Transverse colon (tissue), 4 donors: Measurements from ENCODE around the gene ARAP1. TPM values are rescaled to one million over a fixed set of nuclear protein-coding genes. Genes with fewer than 3 reads are reported as not detected.
A peak's percentile ranks its signal among the peaks of the same experiment; 100 is the strongest.

Experiments
- DNase-seq: peaks from one replicate; pipeline ENCODE4 v3.0.0-alpha.2; 2019
- H3K27ac ChIP-seq, 4 donors: fragments of 200-600 bp; sonication (generic); 2 replicates each; pipeline ENCODE4 v1.5.1; 2016 to 2018; ENCODE audit warnings: inconsistent platforms in 4 of 4
- H3K27me3 ChIP-seq: fragments of 200-600 bp; sonication (generic); 2 replicates; pipeline ENCODE4 v1.5.1; 2017; ENCODE audit warnings: inconsistent platforms
- H3K36me3 ChIP-seq, 4 donors: fragments of 200-600 bp; sonication (generic); 2 replicates each; pipeline ENCODE4 v1.5.1; 2017 to 2019; ENCODE audit warnings: inconsistent platforms in 4 of 4
- H3K4me1 ChIP-seq, 4 donors: fragments of 200-600 bp; sonication (generic); 2 replicates each; pipeline ENCODE4 v1.5.1; 2017 to 2020; ENCODE audit warnings: inconsistent platforms in 4 of 4
- H3K4me3 ChIP-seq, 4 donors: fragments of 200-600 bp; sonication (generic); 1 replicate in 1 of 4; 2 replicates in 3 of 4; pipeline versions ENCODE4 v1.5.1 to v1.6.1; 2017 to 2019; ENCODE audit warnings: inconsistent platforms in 4 of 4
- H3K9me3 ChIP-seq, 2 donors: fragments of 200-600 bp; sonication (generic); 2 replicates each; pipeline ENCODE4 v1.5.1; 2017 to 2019; ENCODE audit warnings: inconsistent platforms in 2 of 2
- CTCF ChIP-seq, 5 experiments: fragments of 200-600 bp in 3 of 5; fragments of 450-650 bp in 2 of 5; sonication (generic) in 3 of 5; IDR thresholded peaks; 1 replicate in 2 of 5; 2 replicates in 3 of 5; pipeline ENCODE4 v1.5.1; 2016 to 2017; ENCODE audit warnings: antibody characterized with exemption in 5 of 5, inconsistent platforms in 3 of 5, mild to moderate bottlenecking in 2 of 5, moderate library complexity in 1 of 5
- EP300 ChIP-seq: sonication (generic); formaldehyde crosslinking; IDR thresholded peaks from one replicate; pipeline ENCODE4 v1.6.1; 2017; ENCODE audit warnings: antibody characterized with exemption, low read depth
- POLR2A ChIP-seq: fragments of 450-650 bp; IDR thresholded peaks from one replicate; pipeline ENCODE4 v1.6.1; 2016; ENCODE audit warnings: antibody characterized with exemption, mild to moderate bottlenecking, moderate library complexity
- POLR2AphosphoS5 ChIP-seq, 3 donors: sonication (generic); formaldehyde crosslinking; IDR thresholded peaks; one replicate each; pipeline ENCODE4 v1.6.1; 2016; ENCODE audit warnings: antibody characterized with exemption in 3 of 3
- WGBS, 2 donors: methylation state at CpG; one replicate each; pipeline ENCODE4 v1.1.5; 2018; ENCODE audit warnings: low coverage in 1 of 2; 5-methylcytosine and 5-hydroxymethylcytosine counted together
- in situ Hi-C, 4 donors: fragments of 200-750 bp; cut with MboI; loops; one replicate each; pipeline versions ENCODE4 v1.15.0 to v1.15.1; 2017; ENCODE audit warnings: low sequenced_read_pairs in 3 of 4, low pct_ligation_motif_present in 1 of 4, low pct_unique_long_range_greater_than_20kb in 1 of 4
- intact Hi-C: fragments of 100-400 bp; cut with DNase I; formaldehyde crosslinking; loops from one replicate; pipeline ENCODE4 v1.15.1; 2023; ENCODE audit warnings: low total_unique reads
- total RNA-seq, 4 donors: library from RNA; depleted of rRNA; stranded (reverse); fragments of >200 nt; gene quantifications; one replicate each; pipeline ENCODE4 v1.1.0, GENCODE V29; 2016

Gene ARAP1
- total RNA-seq, 4 donors from 2014 or later: 99.4 to 233 (median 108) TPM

GRCh38 chr11:72643547-72643946 is 108.7 kb downstream of the ARAP1 start:
- DNase-seq: no peak
- in situ Hi-C loops (loop anchor here in 2 of 4 donors (10.0 kb wide), 2 partner anchors 59 to 169 kb away; no protein-coding TSS in a partner anchor), intact Hi-C loops (no loop called here)
- Histone ChIP-seq H3K27ac (no peak overlapping the region), H3K27me3 (peaks cover 18% of the 10 kb centered on the region), H3K4me3 (peak overlapping the region in 1 of 4 donors; percentile 65), H3K9me3 (no peaks in the 10 kb centered on the region), H3K4me1 (peaks cover 3 to 22% (median 15%) of the 10 kb centered on the region in 4 donors), H3K36me3 (no peaks in the 10 kb centered on the region)
- TF ChIP-seq POLR2AphosphoS5 (IDR thresholded peaks at IDR 0.05): no peak
- no peak for TF ChIP-seq POLR2A
- no peak for TF ChIP-seq EP300
- TF ChIP-seq CTCF (IDR thresholded peaks at IDR 0.05): no peak
- WGBS, 2 donors: 80 to 100% methylated on average over 2 to 7 of the region's 7 CpGs

- intact Hi-C loops (loop anchor here (1.0 kb wide), 1 partner anchor 44 kb away; no protein-coding TSS in a partner anchor), in situ Hi-C loops (loop anchor here in 2 of 4 donors (10.0 kb wide), 2 partner anchors 58 to 168 kb away; no protein-coding TSS in a partner anchor)
- TF ChIP-seq POLR2AphosphoS5 (IDR thresholded peaks at IDR 0.05): no peak
- TF ChIP-seq CTCF (IDR thresholded peaks at IDR 0.05): peak; percentile 95 to 99 (median 98)
- TF ChIP-seq POLR2A: no peak
- peaks cover 3 to 22% (median 15%) of the 10 kb centered on the region in 4 donors for H3K4me1 ChIP-seq
- 3% methylated on average over 43 of the region's 59 CpGs; no CpG with 5 or more reads in 1 of the 2 donors for WGBS, 2 donors
- H3K27ac ChIP-seq: peak overlapping the region; percentile 8 to 80 (median 52)
- H3K4me3 ChIP-seq: peak overlapping the region; percentile 38 to 65 (median 56)
- H3K27me3 ChIP-seq: peaks cover 18% of the 10 kb centered on the region
- peak; percentile 63 for DNase-seq
- H3K36me3 ChIP-seq: no peaks in the 10 kb centered on the region
- no peaks in the 10 kb centered on the region for H3K9me3 ChIP-seq
These were observed 109.2 kb downstream of the ARAP1 start for GRCh38 chr11:72642884-72643522.

GRCh38 chr11:72642043-72642883 is 109.9 kb downstream of the ARAP1 start:
- in situ Hi-C loops (loop anchor here in 2 of 4 donors (10.0 kb wide), 2 partner anchors 57 to 167 kb away; no protein-coding TSS in a partner anchor), intact Hi-C loops (loop anchor here (1.0 kb wide), 1 partner anchor 43 kb away; no protein-coding TSS in a partner anchor)
- no peak for TF ChIP-seq POLR2AphosphoS5 (IDR thresholded peaks at IDR 0.05)
- TF ChIP-seq EP300: no peak
- TF ChIP-seq CTCF (IDR thresholded peaks at IDR 0.05): no peak
- TF ChIP-seq POLR2A: no peak
- no peaks in the 10 kb centered on the region for H3K36me3 ChIP-seq
- peak; percentile 48 for DNase-seq
- no peaks in the 10 kb centered on the region for H3K9me3 ChIP-seq
- WGBS, 2 donors: 0 to 1% methylated on average over 6 to 33 of the region's 85 CpGs
- H3K4me1 ChIP-seq: peaks cover 3 to 22% (median 15%) of the 10 kb centered on the region in 4 donors
- H3K27ac ChIP-seq: peak overlapping the region; percentile 37 to 80 (median 58)
- H3K27me3 ChIP-seq: peaks cover 18% of the 10 kb centered on the region
- H3K4me3 ChIP-seq: peak overlapping the region; percentile 38 to 65 (median 56)
